Measurements from ENCODE around the gene MMAB.

The MMAB gene

GRCh38 chr12:109579639-109580038, 6.3 kb upstream of the MMAB start:
- DNase-seq (ENCODE audit: low spot score): no peak
- no peak for ATAC-seq (ENCODE audit: low read depth)
- Histone ChIP-seq H3K9me3 (ENCODE audit: severe bottlenecking) (no peaks in the 10 kb centered on the region), H3K36me3 (ENCODE audit: low read depth) (peaks cover 88% of the 10 kb centered on the region), H3K4me1 (ENCODE audit: insufficient read depth, poor library complexity, severe bottlenecking) (peaks cover 13% of the 10 kb centered on the region), H3K4me3 (ENCODE audit: severe bottlenecking) (no peak overlapping the region), H3K27me3 (ENCODE audit: insufficient read depth, poor library complexity, severe bottlenecking) (no peaks in the 10 kb centered on the region), H3K27ac (ENCODE audit: poor library complexity, severe bottlenecking) (no peak overlapping the region)
- TF ChIP-seq, protein P1, sequence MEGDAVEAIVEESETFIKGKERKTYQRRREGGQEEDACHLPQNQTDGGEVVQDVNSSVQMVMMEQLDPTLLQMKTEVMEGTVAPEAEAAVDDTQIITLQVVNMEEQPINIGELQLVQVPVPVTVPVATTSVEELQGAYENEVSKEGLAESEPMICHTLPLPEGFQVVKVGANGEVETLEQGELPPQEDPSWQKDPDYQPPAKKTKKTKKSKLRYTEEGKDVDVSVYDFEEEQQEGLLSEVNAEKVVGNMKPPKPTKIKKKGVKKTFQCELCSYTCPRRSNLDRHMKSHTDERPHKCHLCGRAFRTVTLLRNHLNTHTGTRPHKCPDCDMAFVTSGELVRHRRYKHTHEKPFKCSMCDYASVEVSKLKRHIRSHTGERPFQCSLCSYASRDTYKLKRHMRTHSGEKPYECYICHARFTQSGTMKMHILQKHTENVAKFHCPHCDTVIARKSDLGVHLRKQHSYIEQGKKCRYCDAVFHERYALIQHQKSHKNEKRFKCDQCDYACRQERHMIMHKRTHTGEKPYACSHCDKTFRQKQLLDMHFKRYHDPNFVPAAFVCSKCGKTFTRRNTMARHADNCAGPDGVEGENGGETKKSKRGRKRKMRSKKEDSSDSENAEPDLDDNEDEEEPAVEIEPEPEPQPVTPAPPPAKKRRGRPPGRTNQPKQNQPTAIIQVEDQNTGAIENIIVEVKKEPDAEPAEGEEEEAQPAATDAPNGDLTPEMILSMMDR (IDR thresholded peaks at IDR 0.05; ENCODE audit: poor library complexity, severe bottlenecking): no peak

DNA sequence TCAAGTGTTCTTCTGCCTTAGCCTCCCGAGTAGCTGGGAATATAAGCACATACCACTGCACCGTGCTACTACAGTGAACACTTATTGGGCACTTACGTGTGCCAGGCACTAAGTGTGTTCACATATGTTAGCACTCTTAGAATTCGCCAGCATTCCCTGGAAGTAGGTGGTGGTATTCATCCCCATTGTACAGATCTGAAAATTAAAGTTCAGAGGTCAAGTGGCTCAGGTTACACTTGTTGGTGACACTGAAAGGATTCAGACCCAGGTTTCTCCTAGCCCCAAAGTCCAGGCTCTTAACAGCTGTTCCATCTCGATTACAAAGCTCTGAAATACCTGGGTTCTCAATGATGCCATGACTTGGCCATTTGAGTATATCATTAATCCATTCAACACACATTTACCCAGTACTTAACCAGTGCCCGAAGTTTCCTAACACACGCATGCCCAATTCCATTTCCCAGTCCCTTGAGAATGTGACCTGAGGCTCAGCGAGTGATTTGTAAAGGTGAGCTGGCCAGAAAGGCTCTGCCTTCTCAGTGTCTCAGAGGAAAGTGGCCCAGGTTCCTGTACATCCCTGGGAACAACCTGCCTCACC, 5.1 kb upstream of the MMAB start:
- ATAC-seq (ENCODE audit: low read depth) (no peak), DNase-seq (ENCODE audit: low spot score) (no peak)
- Histone ChIP-seq H3K4me3 (ENCODE audit: severe bottlenecking) (no peak overlapping the region), H3K27me3 (ENCODE audit: insufficient read depth, poor library complexity, severe bottlenecking) (no peaks in the 10 kb centered on the region), H3K9me3 (ENCODE audit: severe bottlenecking) (no peaks in the 10 kb centered on the region), H3K27ac (ENCODE audit: poor library complexity, severe bottlenecking) (no peak overlapping the region), H3K36me3 (ENCODE audit: low read depth) (peaks cover 80% of the 10 kb centered on the region), H3K4me1 (ENCODE audit: insufficient read depth, poor library complexity, severe bottlenecking) (peaks cover 17% of the 10 kb centered on the region)
- TF ChIP-seq, protein P1 (IDR thresholded peaks at IDR 0.05; ENCODE audit: poor library complexity, severe bottlenecking): no peak

- Histone ChIP-seq H3K27me3 (ENCODE audit: insufficient read depth, poor library complexity, severe bottlenecking) (no peaks in the 10 kb centered on the region), H3K9me3 (ENCODE audit: severe bottlenecking) (no peaks in the 10 kb centered on the region), H3K4me1 (ENCODE audit: insufficient read depth, poor library complexity, severe bottlenecking) (peaks cover 17% of the 10 kb centered on the region), H3K36me3 (ENCODE audit: low read depth) (peaks cover 71% of the 10 kb centered on the region), H3K4me3 (ENCODE audit: severe bottlenecking) (no peak overlapping the region), H3K27ac (ENCODE audit: poor library complexity, severe bottlenecking) (no peak overlapping the region)
- ATAC-seq (ENCODE audit: low read depth) (no peak), DNase-seq (ENCODE audit: low spot score) (no peak)
- TF ChIP-seq, protein P1 (IDR thresholded peaks at IDR 0.05; ENCODE audit: poor library complexity, severe bottlenecking): no peak
Observed at GRCh38 chr12:109577311-109577710, 4.0 kb upstream of the MMAB start.

- DNase-seq (ENCODE audit: low spot score): no peak
- no peak overlapping the region for H3K27ac ChIP-seq (ENCODE audit: poor library complexity, severe bottlenecking)
- peaks cover 75% of the 10 kb centered on the region for H3K36me3 ChIP-seq (ENCODE audit: low read depth)
- no peak for ATAC-seq (ENCODE audit: low read depth)
- no peak overlapping the region for H3K4me3 ChIP-seq (ENCODE audit: severe bottlenecking)
- peaks cover 10% of the 10 kb centered on the region for H3K4me1 ChIP-seq (ENCODE audit: insufficient read depth, poor library complexity, severe bottlenecking)
- H3K27me3 ChIP-seq (ENCODE audit: insufficient read depth, poor library complexity, severe bottlenecking): no peaks in the 10 kb centered on the region
- H3K9me3 ChIP-seq (ENCODE audit: severe bottlenecking): no peaks in the 10 kb centered on the region
- TF ChIP-seq, protein P1 (IDR thresholded peaks at IDR 0.05; ENCODE audit: poor library complexity, severe bottlenecking): no peak
Observed at GRCh38 chr12:109575683-109576082, 2.4 kb upstream of the MMAB start.

- H3K4me1 ChIP-seq (ENCODE audit: insufficient read depth, poor library complexity, severe bottlenecking): peaks cover 10% of the 10 kb centered on the region
- no peaks in the 10 kb centered on the region for H3K27me3 ChIP-seq (ENCODE audit: insufficient read depth, poor library complexity, severe bottlenecking)
- ATAC-seq (ENCODE audit: low read depth) (no peak), DNase-seq (ENCODE audit: low spot score) (no peak)
- H3K36me3 ChIP-seq (ENCODE audit: low read depth): peaks cover 77% of the 10 kb centered on the region
- H3K9me3 ChIP-seq (ENCODE audit: severe bottlenecking): no peaks in the 10 kb centered on the region
- H3K4me3 ChIP-seq (ENCODE audit: severe bottlenecking): peak overlapping the region; percentile 56
- peak overlapping the region; percentile 55 for H3K27ac ChIP-seq (ENCODE audit: poor library complexity, severe bottlenecking)
- TF ChIP-seq, protein P1 (IDR thresholded peaks at IDR 0.05; ENCODE audit: poor library complexity, severe bottlenecking): no peak
Observed at GRCh38 chr12:109573914-109574244, 575 bp upstream of the MMAB start.
